A549 treated with AZD9567 at 1 μM for 4 hours (cell line): ENCODE measurements around the gene CEL. TPM values are rescaled to one million over a fixed set of nuclear protein-coding genes. Genes with fewer than 3 reads are reported as not detected.

ENCODE experiments used
- total RNA-seq: library from RNA; stranded (reverse); fragments of 200-300 nt; extraction: Qiagen RNA extraction; gene quantifications from 5 replicates; pipeline ENCODE4 v1.2.3, GENCODE V29; 2022; ENCODE audit not compliant: insufficient read depth

Gene CEL
- 0.70 to 0.89 TPM (median 0.72 TPM) in 4 of 5 replicates, not detected in the other for total RNA-seq

GRCh38 chr9:133061764-133062145 is at the start of gene CEL:
Gene CEL (plus strand): TSS chr9:133061981. CDS start chr9:133062003, 22 bp downstream.

GRCh38 chr9:133030317-133031129 is 31.3 kb upstream of the CEL start, which contains the start of gene GTF3C5:
Gene GTF3C5 (plus strand): TSS chr9:133030997. CDS start chr9:133031012, 15 bp downstream.

Other genes starting within 250 kb of the CEL start
- gene AK8, start 183.7 kb upstream of the CEL start, total RNA-seq: 0.69 to 6.2 TPM (median 1.4 TPM) in 5 replicates
- gene SPACA9, start 183.1 kb upstream of the CEL start, total RNA-seq: 4.4 to 8.1 TPM (median 4.8 TPM) in 5 replicates
- 14.2 to 17.2 TPM (median 16.2 TPM) in 5 replicates for gene TSC1, start 117.4 kb upstream of the CEL start, total RNA-seq
- 0.03 to 0.08 TPM (median 0.07 TPM) in 4 of 5 replicates, not detected in the other for gene GFI1B, start 83.3 kb upstream of the CEL start, total RNA-seq
- gene GTF3C5, start 31.0 kb upstream of the CEL start, total RNA-seq: 53.6 to 69.9 TPM (median 69.3 TPM) in 5 replicates
- 20.4 to 30.5 TPM (median 27.1 TPM) in 5 replicates for gene RALGDS, start 59.3 kb downstream of the CEL start, total RNA-seq
- 1.7 to 2.0 TPM (median 1.7 TPM) in 4 of 5 replicates, not detected in the other for gene GBGT1, start 101.9 kb downstream of the CEL start, total RNA-seq
- not detected in 5 replicates for gene OBP2B, start 147.3 kb downstream of the CEL start, total RNA-seq
- not detected in 5 replicates for gene ABO, start 213.2 kb downstream of the CEL start, total RNA-seq